CD14-positive monocyte (primary cell): Measurements from ENCODE around the gene PYGB. TPM values are rescaled to one million over a fixed set of nuclear protein-coding genes. Genes with fewer than 3 reads are reported as not detected.

Experiments used
- DNase-seq, 3 donors: peaks; one replicate each; pipeline ENCODE4 v3.0.0-alpha.2; 2011 to 2022
- H2AFZ ChIP-seq: 2 replicates; pipeline ENCODE4 v1.6.0; 2012; ENCODE audit warnings: mild to moderate bottlenecking, low read depth, low read length, inconsistent platforms; ENCODE audit not compliant: insufficient read depth, poor library complexity, severe bottlenecking
- H3K27ac ChIP-seq, 2 donors: 1 replicate in 1 of 2; 2 replicates in 1 of 2; pipeline ENCODE4 v1.5.1; 2012 to 2013; ENCODE audit warnings: low read length in 2 of 2, control low read depth in 1 of 2, inconsistent platforms in 1 of 2, low read depth in 1 of 2, mild to moderate bottlenecking in 1 of 2
- H3K27me3 ChIP-seq, 2 donors: one replicate each; pipeline versions ENCODE4 v1.6.0 to v1.6.1; 2011 to 2013; ENCODE audit warnings: low read length in 2 of 2; ENCODE audit not compliant: control insufficient read depth in 2 of 2, insufficient read depth in 2 of 2
- H3K36me3 ChIP-seq, 2 donors: replicated peaks in 1 of 2; 1 replicate in 1 of 2; 2 replicates in 1 of 2; pipeline versions ENCODE4 v1.5.1 to v1.6.1; 2012 to 2013; ENCODE audit warnings: low read length in 2 of 2, control low read depth in 1 of 2, inconsistent platforms in 1 of 2, mild to moderate bottlenecking in 1 of 2; ENCODE audit not compliant: insufficient read depth in 2 of 2, control insufficient read depth in 1 of 2
- H3K4me1 ChIP-seq, 2 donors: 1 replicate in 1 of 2; 2 replicates in 1 of 2; pipeline versions ENCODE4 v1.5.1 to v1.6.1; 2012 to 2013; ENCODE audit warnings: low read length in 2 of 2, control low read depth in 1 of 2, inconsistent platforms in 1 of 2, mild to moderate bottlenecking in 1 of 2, moderate library complexity in 1 of 2; ENCODE audit not compliant: insufficient read depth in 2 of 2, control insufficient read depth in 1 of 2
- H3K4me2 ChIP-seq: replicated peaks from 2 replicates; pipeline ENCODE3; 2012; ENCODE audit warnings: low read length, moderate library complexity, mild to moderate bottlenecking; ENCODE audit not compliant: poor library complexity, severe bottlenecking; ENCODE audit errors: extremely low read depth
- H3K4me3 ChIP-seq, 3 experiments: fragments of 200-600 bp in 1 of 3; sonication (generic) in 1 of 3; replicated peaks in 1 of 3; 1 replicate in 2 of 3; 2 replicates in 1 of 3; pipeline ENCODE4 v1.5.1; 2011 to 2013; ENCODE audit warnings: low read length in 3 of 3, mild to moderate bottlenecking in 3 of 3, control low read depth in 2 of 3, low read depth in 2 of 3, inconsistent platforms in 1 of 3, moderate library complexity in 1 of 3
- H3K79me2 ChIP-seq: 2 replicates; pipeline ENCODE4 v1.6.0; 2012; ENCODE audit warnings: mild to moderate bottlenecking, control low read depth, inconsistent platforms, low read length, moderate library complexity; ENCODE audit not compliant: insufficient read depth
- H3K9ac ChIP-seq: 2 replicates; pipeline ENCODE4 v1.6.0; 2017; ENCODE audit warnings: low read length, mild to moderate bottlenecking; ENCODE audit not compliant: insufficient read depth, poor library complexity, severe bottlenecking
- H3K9me3 ChIP-seq, 2 donors: replicated peaks in 1 of 2; 1 replicate in 1 of 2; 2 replicates in 1 of 2; pipeline versions ENCODE4 v1.5.1 to v1.6.1; 2012 to 2013; ENCODE audit warnings: low read length in 2 of 2, control low read depth in 1 of 2; ENCODE audit not compliant: control insufficient read depth in 1 of 2, insufficient read depth in 1 of 2
- H4K20me1 ChIP-seq: 2 replicates; pipeline ENCODE4 v1.6.0; 2012; ENCODE audit warnings: mild to moderate bottlenecking, low read length, control low read depth, moderate library complexity; ENCODE audit not compliant: insufficient read depth
- H3K27ac Mint-ChIP-seq, 7 donors: one replicate each; pipeline ENCODE4 v1.8.0; 2020; ENCODE audit warnings: mild to moderate bottlenecking in 7 of 7, mixed read lengths in 7 of 7, moderate library complexity in 6 of 7, inconsistent platforms in 2 of 7
- H3K27me3 Mint-ChIP-seq, 3 donors: one replicate each; pipeline ENCODE4 v1.8.0; 2021 to 2022; ENCODE audit warnings: low read depth in 3 of 3, mild to moderate bottlenecking in 3 of 3, mixed read lengths in 3 of 3, moderate library complexity in 3 of 3, inconsistent platforms in 1 of 3
- H3K36me3 Mint-ChIP-seq, 2 donors: one replicate each; pipeline ENCODE4 v1.8.0; 2020; ENCODE audit warnings: mixed read lengths in 2 of 2, inconsistent platforms in 1 of 2, mild to moderate bottlenecking in 1 of 2
- H3K4me1 Mint-ChIP-seq: one replicate; pipeline ENCODE4 v1.8.0; 2020; ENCODE audit warnings: mild to moderate bottlenecking, mixed read lengths
- H3K4me3 Mint-ChIP-seq, 2 donors: one replicate each; pipeline ENCODE4 v1.8.0; 2020; ENCODE audit warnings: mild to moderate bottlenecking in 2 of 2, mixed read lengths in 2 of 2, moderate library complexity in 1 of 2
- H3K9me3 Mint-ChIP-seq, 7 donors: one replicate each; pipeline ENCODE4 v1.8.0; 2020 to 2022; ENCODE audit warnings: mixed read lengths in 7 of 7, mild to moderate bottlenecking in 6 of 7, moderate library complexity in 6 of 7, inconsistent platforms in 2 of 7
- WGBS: methylation state at CpG from one replicate; pipeline ENCODE4 v1.1.5; 2013; ENCODE audit warnings: missing lambda C conversion rate; ENCODE audit not compliant: insufficient coverage; 5-methylcytosine and 5-hydroxymethylcytosine counted together
- intact Hi-C, 2 donors: fragments of 100-400 bp; cut with micrococcal nuclease; formaldehyde crosslinking; loops; one replicate each; pipeline versions ENCODE4 v1.15.0 to v1.15.1; 2023
- polyA plus RNA-seq, 3 donors: library from polyadenylated mRNA; depleted of rRNA in 1 of 3; unstranded in 2 of 3; stranded (reverse) in 1 of 3; fragments of 300-500 nt in 2 of 3; fragments of >200 nt in 1 of 3; fragmentation: Illumina TruSeq in 2 of 3; gene quantifications; 1 replicate in 2 of 3; 2 replicates in 1 of 3; pipeline ENCODE4 v1.2.3, GENCODE V29; 2012 to 2021
- TF ChIP-seq, protein P1 (sequence below): fragments of 200-600 bp; IDR thresholded peaks from one replicate; pipeline ENCODE4 v1.8.0; 2022; ENCODE audit warnings: antibody characterized with exemption, mild to moderate bottlenecking

Gene PYGB
- polyA plus RNA-seq, 3 donors, result 26.6 to 33.2 (median 26.7) TPM

DNA sequence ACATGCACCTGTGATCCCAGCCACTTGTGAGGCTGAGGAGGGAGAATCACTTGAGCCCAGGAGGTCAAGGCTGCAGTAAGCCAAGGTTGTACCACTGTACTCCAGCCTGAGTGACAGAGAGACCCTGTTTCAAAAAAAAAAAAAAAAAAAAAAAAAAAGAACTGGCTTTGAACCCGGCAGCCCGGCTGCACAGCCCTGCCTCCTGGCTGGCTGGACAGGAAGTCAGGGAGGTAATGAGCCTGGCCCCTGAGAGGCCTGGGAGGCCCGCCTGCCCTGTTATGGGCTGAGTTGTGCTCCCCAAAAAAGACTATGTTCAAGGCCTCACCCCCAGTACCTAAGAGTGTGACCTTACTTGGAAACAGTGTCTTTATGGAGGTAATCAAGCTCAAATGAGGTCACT, 77.2 kb downstream of the PYGB start:
- WGBS, result no CpG with 5 or more reads among the region's 3 CpGs

DNA sequence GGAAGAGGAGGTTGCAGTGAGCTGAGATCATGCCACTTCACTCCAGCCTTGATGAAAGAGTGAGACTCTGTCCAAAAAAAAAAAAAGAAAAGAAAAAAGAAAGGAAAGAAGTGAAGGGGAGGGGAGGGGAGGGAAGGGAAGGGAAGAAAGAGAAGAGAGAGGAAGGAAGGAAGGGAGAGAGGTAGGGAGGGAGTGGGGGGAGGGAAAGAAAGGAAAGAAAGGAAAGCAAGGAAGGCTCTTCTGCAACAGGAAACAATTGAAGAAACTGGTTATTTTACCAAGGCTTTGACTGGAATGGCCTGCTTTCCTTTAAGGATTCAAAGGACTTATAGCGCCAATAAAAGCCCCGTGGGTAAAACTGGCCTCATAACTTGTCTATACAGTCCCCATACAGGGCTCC, 78.1 kb downstream of the PYGB start:
- peaks cover 0 to 20% of the 10 kb centered on the region in 2 donors for H3K36me3 ChIP-seq
- no peak overlapping the region for H2AFZ ChIP-seq
- WGBS, result no CpG with 5 or more reads among the region's 2 CpGs
- TF ChIP-seq, protein P1, sequence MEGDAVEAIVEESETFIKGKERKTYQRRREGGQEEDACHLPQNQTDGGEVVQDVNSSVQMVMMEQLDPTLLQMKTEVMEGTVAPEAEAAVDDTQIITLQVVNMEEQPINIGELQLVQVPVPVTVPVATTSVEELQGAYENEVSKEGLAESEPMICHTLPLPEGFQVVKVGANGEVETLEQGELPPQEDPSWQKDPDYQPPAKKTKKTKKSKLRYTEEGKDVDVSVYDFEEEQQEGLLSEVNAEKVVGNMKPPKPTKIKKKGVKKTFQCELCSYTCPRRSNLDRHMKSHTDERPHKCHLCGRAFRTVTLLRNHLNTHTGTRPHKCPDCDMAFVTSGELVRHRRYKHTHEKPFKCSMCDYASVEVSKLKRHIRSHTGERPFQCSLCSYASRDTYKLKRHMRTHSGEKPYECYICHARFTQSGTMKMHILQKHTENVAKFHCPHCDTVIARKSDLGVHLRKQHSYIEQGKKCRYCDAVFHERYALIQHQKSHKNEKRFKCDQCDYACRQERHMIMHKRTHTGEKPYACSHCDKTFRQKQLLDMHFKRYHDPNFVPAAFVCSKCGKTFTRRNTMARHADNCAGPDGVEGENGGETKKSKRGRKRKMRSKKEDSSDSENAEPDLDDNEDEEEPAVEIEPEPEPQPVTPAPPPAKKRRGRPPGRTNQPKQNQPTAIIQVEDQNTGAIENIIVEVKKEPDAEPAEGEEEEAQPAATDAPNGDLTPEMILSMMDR, result no peak
- peaks cover 28% of the 10 kb centered on the region for H3K79me2 ChIP-seq
- intact Hi-C loops, result no loop called here
- no peak overlapping the region for H3K4me3 ChIP-seq
- H3K27me3 ChIP-seq, result no peaks in the 10 kb centered on the region
- H4K20me1 ChIP-seq, result no peaks in the 10 kb centered on the region
- no peak for DNase-seq
- H3K9me3 ChIP-seq, result no peaks in the 10 kb centered on the region
- no peak overlapping the region for H3K4me2 ChIP-seq
- Mint-ChIP-seq H3K27me3 (peaks cover 0 to 1% (median 0%) of the 10 kb centered on the region in 3 donors), H3K4me3 (no peak overlapping the region), H3K27ac (peak overlapping the region in 4 of 7 donors; percentile 50 to 84 (median 62)), H3K36me3 (peaks cover 20 to 38% of the 10 kb centered on the region in 2 donors), H3K9me3 (peaks cover 0 to 3% (median 0%) of the 10 kb centered on the region in 7 donors), H3K4me1 (peaks cover 35% of the 10 kb centered on the region)
- H3K4me1 ChIP-seq, result peaks cover 21 to 30% of the 10 kb centered on the region in 2 donors
- H3K27ac ChIP-seq, result no peak overlapping the region
- no peak overlapping the region for H3K9ac ChIP-seq

More for the DNA sequence above, 77.2 kb downstream of the PYGB start:
- H3K9ac ChIP-seq, result peak overlapping the region; percentile 44
- H3K79me2 ChIP-seq, result peaks cover 33% of the 10 kb centered on the region
- H3K27me3 ChIP-seq, result no peaks in the 10 kb centered on the region
- Mint-ChIP-seq H3K4me1 (peaks cover 35% of the 10 kb centered on the region), H3K27ac (peak overlapping the region; percentile 68 to 94 (median 89)), H3K36me3 (peaks cover 21 to 45% of the 10 kb centered on the region in 2 donors), H3K27me3 (peaks cover 0 to 1% (median 0%) of the 10 kb centered on the region in 3 donors), H3K4me3 (no peak overlapping the region), H3K9me3 (peaks cover 0 to 3% (median 0%) of the 10 kb centered on the region in 7 donors)
- no peak overlapping the region for H3K4me3 ChIP-seq
- TF ChIP-seq, protein P1, result peak; percentile 1
- H3K9me3 ChIP-seq, result no peaks in the 10 kb centered on the region
- peak overlapping the region; percentile 86 to 90 for H3K27ac ChIP-seq
- H3K36me3 ChIP-seq, result peaks cover 0 to 20% of the 10 kb centered on the region in 2 donors
- peaks cover 21 to 35% of the 10 kb centered on the region in 2 donors for H3K4me1 ChIP-seq
- H4K20me1 ChIP-seq, result no peaks in the 10 kb centered on the region
- no peak overlapping the region for H3K4me2 ChIP-seq
- H2AFZ ChIP-seq, result no peak overlapping the region
- intact Hi-C loops, result no loop called here
- peak in 2 of 3 donors; percentile 25 to 26 for DNase-seq
